A673 (cell line): ENCODE measurements around the gene FRG2.

ENCODE experiments used
- EZH2 ChIP-seq: fragments of 200-600 bp; sonication (generic); IDR thresholded peaks from 2 replicates; pipeline ENCODE4 v1.6.1; 2017; ENCODE audit warnings: borderline replicate concordance, low read depth, mild to moderate bottlenecking, mixed read lengths, antibody characterized with exemption, low read length; ENCODE audit not compliant: poor library complexity, severe bottlenecking
- TF ChIP-seq, protein P1 (sequence below): fragments of 300-800, 200-600 bp; sonication (generic); conservative IDR thresholded peaks from 2 replicates; pipeline ENCODE4 v1.5.1; 2017; ENCODE audit warnings: low read depth, mild to moderate bottlenecking, antibody characterized with exemption, low read length, moderate library complexity, mixed read lengths

DNA sequence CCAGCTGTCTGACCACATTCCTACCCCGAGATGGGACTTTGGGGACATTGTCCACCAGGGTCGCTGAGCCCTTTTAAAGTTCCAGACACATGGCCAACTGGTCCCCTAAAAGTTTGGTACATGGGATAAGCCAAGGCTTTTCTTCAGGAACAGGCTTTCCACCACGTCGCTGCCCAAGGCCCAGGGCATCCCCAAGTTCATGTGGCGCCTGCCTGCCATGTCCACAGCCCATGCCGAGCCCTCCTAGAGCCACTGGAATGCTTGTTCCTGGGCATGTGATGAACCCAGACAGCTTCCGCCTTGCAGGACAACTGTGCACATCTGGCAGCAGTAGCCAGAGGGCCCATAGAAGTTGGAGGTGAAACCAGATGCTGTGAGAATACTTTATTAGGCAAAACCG lies 45.1 kb downstream of the FRG2 start:
- TF ChIP-seq, protein P1, sequence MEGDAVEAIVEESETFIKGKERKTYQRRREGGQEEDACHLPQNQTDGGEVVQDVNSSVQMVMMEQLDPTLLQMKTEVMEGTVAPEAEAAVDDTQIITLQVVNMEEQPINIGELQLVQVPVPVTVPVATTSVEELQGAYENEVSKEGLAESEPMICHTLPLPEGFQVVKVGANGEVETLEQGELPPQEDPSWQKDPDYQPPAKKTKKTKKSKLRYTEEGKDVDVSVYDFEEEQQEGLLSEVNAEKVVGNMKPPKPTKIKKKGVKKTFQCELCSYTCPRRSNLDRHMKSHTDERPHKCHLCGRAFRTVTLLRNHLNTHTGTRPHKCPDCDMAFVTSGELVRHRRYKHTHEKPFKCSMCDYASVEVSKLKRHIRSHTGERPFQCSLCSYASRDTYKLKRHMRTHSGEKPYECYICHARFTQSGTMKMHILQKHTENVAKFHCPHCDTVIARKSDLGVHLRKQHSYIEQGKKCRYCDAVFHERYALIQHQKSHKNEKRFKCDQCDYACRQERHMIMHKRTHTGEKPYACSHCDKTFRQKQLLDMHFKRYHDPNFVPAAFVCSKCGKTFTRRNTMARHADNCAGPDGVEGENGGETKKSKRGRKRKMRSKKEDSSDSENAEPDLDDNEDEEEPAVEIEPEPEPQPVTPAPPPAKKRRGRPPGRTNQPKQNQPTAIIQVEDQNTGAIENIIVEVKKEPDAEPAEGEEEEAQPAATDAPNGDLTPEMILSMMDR, result no peak
- no peak for TF ChIP-seq EZH2
